Right atrium auricular region (tissue), 2 donors: ENCODE data around the gene TRMT11. TPM values are rescaled to one million over a fixed set of nuclear protein-coding genes. Genes with fewer than 3 reads are reported as not detected.
"Not testable (repeated sequence)": the region's sequence is repeated elsewhere in the genome, so short reads cannot be mapped to it uniquely, and the experiment has no call there.

ENCODE experiments used
- DNase-seq: peaks from one replicate; pipeline ENCODE4 v3.0.0-alpha.2; 2019; ENCODE audit warnings: low spot score
- H3K27ac ChIP-seq, 2 donors: fragments of 200-600 bp; sonication (generic); 1 replicate in 1 of 2; 2 replicates in 1 of 2; pipeline ENCODE4 v1.5.1; 2016 to 2019
- H3K27me3 ChIP-seq, 2 donors: fragments of 200-600 bp; sonication (generic); one replicate each; pipeline versions ENCODE4 v1.5.1 to v1.6.0; 2017 to 2019
- H3K36me3 ChIP-seq: fragments of 200-600 bp; sonication (generic); one replicate; pipeline ENCODE4 v1.5.1; 2016
- H3K4me1 ChIP-seq, 2 donors: fragments of 200-600 bp; sonication (generic); one replicate each; pipeline versions ENCODE4 v1.5.1 to v1.6.0; 2017 to 2019
- H3K4me3 ChIP-seq, 2 donors: fragments of 200-600 bp; sonication (generic); 1 replicate in 1 of 2; 2 replicates in 1 of 2; pipeline ENCODE4 v1.5.1; 2017 to 2019; ENCODE audit warnings: mild to moderate bottlenecking in 1 of 2, moderate library complexity in 1 of 2
- H3K9me3 ChIP-seq, 2 donors: fragments of 200-600 bp; sonication (generic); one replicate each; pipeline ENCODE4 v1.5.1; 2019
- CTCF ChIP-seq, 2 donors: fragments of 200-600 bp; sonication (generic); IDR thresholded peaks; one replicate each; pipeline ENCODE4 v1.5.1; 2019; ENCODE audit warnings: antibody characterized with exemption in 2 of 2
- total RNA-seq, 2 donors: library from RNA; depleted of rRNA; stranded (reverse); fragments of >200 nt; gene quantifications; one replicate each; pipeline ENCODE4 v1.1.0, GENCODE V29; 2016

The TRMT11 gene
- total RNA-seq, 2 donors from 2014 or later: 9.7 to 10.1 TPM

- Histone ChIP-seq H3K9me3 (no peaks in the 10 kb centered on the region), H3K36me3 (no peaks in the 10 kb centered on the region), H3K27ac (no peak overlapping the region), H3K4me3 (no peak overlapping the region), H3K4me1 (peaks cover 0 to 19% of the 10 kb centered on the region in 2 donors), H3K27me3 (no peaks in the 10 kb centered on the region)
- DNase-seq: no peak
- TF ChIP-seq CTCF (IDR thresholded peaks at IDR 0.05): no peak
These were observed 37.9 kb upstream of the TRMT11 start for GRCh38 chr6:125948455-125948854.

- no peak for TF ChIP-seq CTCF (IDR thresholded peaks at IDR 0.05)
- Histone ChIP-seq H3K4me1 (peaks cover 0 to 19% of the 10 kb centered on the region in 2 donors), H3K27me3 (no peaks in the 10 kb centered on the region), H3K4me3 (no peak overlapping the region), H3K9me3 (no peaks in the 10 kb centered on the region), H3K36me3 (no peaks in the 10 kb centered on the region), H3K27ac (no peak overlapping the region)
- DNase-seq: no peak
These were observed 37.3 kb upstream of the TRMT11 start for GRCh38 chr6:125949069-125949468.

GRCh38 chr6:125950293-125950692 is 36.0 kb upstream of the TRMT11 start:
- Histone ChIP-seq H3K27ac (no peak overlapping the region), H3K9me3 (no peaks in the 10 kb centered on the region), H3K27me3 (no peaks in the 10 kb centered on the region), H3K4me1 (peaks cover 0 to 12% of the 10 kb centered on the region in 2 donors), H3K36me3 (no peaks in the 10 kb centered on the region), H3K4me3 (no peak overlapping the region)
- TF ChIP-seq CTCF (IDR thresholded peaks at IDR 0.05): no peak
- DNase-seq: no peak

- not testable (repeated sequence) for H3K9me3 ChIP-seq, H3K36me3 ChIP-seq, H3K4me1 ChIP-seq, DNase-seq, H3K4me3 ChIP-seq, H3K27ac ChIP-seq, H3K27me3 ChIP-seq
These were observed 35.6 kb upstream of the TRMT11 start for GRCh38 chr6:125950716-125951115.

- no peaks in the 10 kb centered on the region for H3K27me3 ChIP-seq
- H3K27ac ChIP-seq: no peak overlapping the region
- H3K9me3 ChIP-seq: no peaks in the 10 kb centered on the region
- TF ChIP-seq CTCF (IDR thresholded peaks at IDR 0.05): no peak
- no peak overlapping the region for H3K4me3 ChIP-seq
- H3K36me3 ChIP-seq: no peaks in the 10 kb centered on the region
- peaks cover 0 to 7% of the 10 kb centered on the region in 2 donors for H3K4me1 ChIP-seq
- DNase-seq: no peak
These were observed 35.0 kb upstream of the TRMT11 start for GRCh38 chr6:125951323-125951722.

GRCh38 chr6:125952764-125953501 is 33.4 kb upstream of the TRMT11 start:
- H3K27ac ChIP-seq: no peak overlapping the region
- no peaks in the 10 kb centered on the region for H3K36me3 ChIP-seq
- no peak for DNase-seq
- H3K4me3 ChIP-seq: no peak overlapping the region
- peaks cover 0 to 11% of the 10 kb centered on the region in 2 donors for H3K4me1 ChIP-seq
- peak in 1 of 2 donors; percentile 23 for TF ChIP-seq CTCF (IDR thresholded peaks at IDR 0.05)
- H3K27me3 ChIP-seq: no peaks in the 10 kb centered on the region
- H3K9me3 ChIP-seq: no peaks in the 10 kb centered on the region
